Hepatocyte (in vitro differentiated cells): Measurements from ENCODE around the gene SHROOM3.

Experiments
- CTCF ChIP-seq: fragments of 200-600 bp; sonication (generic); IDR thresholded peaks from 2 replicates; pipeline ENCODE4 v1.5.1; 2016; ENCODE audit warnings: antibody characterized with exemption, mild to moderate bottlenecking; ENCODE audit not compliant: poor library complexity
- EZH2 ChIP-seq: fragments of 200-600 bp; sonication (generic); IDR thresholded peaks from 2 replicates; pipeline ENCODE4 v1.6.1; 2016; ENCODE audit warnings: antibody characterized with exemption, mild to moderate bottlenecking, borderline replicate concordance
- EZH2phosphoT487 ChIP-seq: fragments of 200-600 bp; sonication (generic); IDR thresholded peaks from one replicate; pipeline ENCODE4 v1.6.1; 2018; ENCODE audit warnings: antibody characterized with exemption, mild to moderate bottlenecking, low read depth, moderate library complexity; ENCODE audit not compliant: unreplicated experiment, severe bottlenecking

GRCh38 chr4:76665153-76665552 lies 230.1 kb downstream of the SHROOM3 start:
- TF ChIP-seq EZH2: no peak
- TF ChIP-seq EZH2phosphoT487: no peak
- no peak for TF ChIP-seq CTCF
